ENCODE measurements around the gene S1PR3.

- TF ChIP-seq POLR2A (IDR thresholded peaks at IDR 0.05): no peak
- TF ChIP-seq CTCF (IDR thresholded peaks at IDR 0.05): no peak
Measured at GRCh38 chr9:89044881-89045280, 53.6 kb downstream of the S1PR3 start.

Measured in testis (tissue), 2 donors.